GM23338 (cell line): ENCODE results near the gene MED7. TPM values are rescaled to one million over a fixed set of nuclear protein-coding genes. Genes with fewer than 3 reads are reported as not detected.

Experiments
- ATAC-seq: fragments of 200-7000 bp; cut with Tn5 transposase; 3 replicates; pipeline ENCODE4 v1.9.1; 2020
- DNase-seq: peaks from one replicate; pipeline ENCODE4 v3.0.0-alpha.2; 2015; ENCODE audit warnings: low spot score
- H2AFZ ChIP-seq: fragments of 200-600 bp; sonication (generic); 2 replicates; pipeline ENCODE4 v1.8.0; 2016; ENCODE audit warnings: antibody characterized with exemption, mild to moderate bottlenecking, moderate library complexity
- H3F3A ChIP-seq: fragments of 200-600 bp; sonication (generic); replicated peaks from 2 replicates; pipeline ENCODE4 v1.8.0; 2017; ENCODE audit warnings: antibody characterized with exemption, mixed run types, low read depth
- H3K27ac ChIP-seq: fragments of 200-600 bp; sonication (generic); 2 replicates; pipeline ENCODE4 v1.6.1; 2016; ENCODE audit warnings: low read depth
- H3K27me3 ChIP-seq: fragments of 200-600 bp; sonication (generic); 2 replicates; pipeline ENCODE4 v1.8.0; 2016; ENCODE audit warnings: mild to moderate bottlenecking, mixed run types, moderate library complexity; ENCODE audit not compliant: insufficient read depth
- H3K36me3 ChIP-seq: fragments of 200-600 bp; sonication (generic); 2 replicates; pipeline ENCODE4 v1.8.0; 2016; ENCODE audit warnings: mild to moderate bottlenecking; ENCODE audit not compliant: insufficient read depth
- H3K4me1 ChIP-seq: fragments of 200-600 bp; sonication (generic); 2 replicates; pipeline ENCODE4 v1.8.0; 2016; ENCODE audit warnings: mild to moderate bottlenecking, moderate library complexity; ENCODE audit not compliant: insufficient read depth
- H3K4me2 ChIP-seq: fragments of 200-600 bp; sonication (generic); 2 replicates; pipeline ENCODE4 v1.7.1; 2017; ENCODE audit warnings: mixed run types
- H3K4me3 ChIP-seq: fragments of 200-600 bp; sonication (generic); 2 replicates; pipeline ENCODE4 v1.6.1; 2016; ENCODE audit warnings: mixed run types
- H3K79me2 ChIP-seq: fragments of 200-600 bp; sonication (generic); replicated peaks from 2 replicates; pipeline ENCODE4 v1.8.0; 2017; ENCODE audit warnings: mild to moderate bottlenecking; ENCODE audit not compliant: insufficient read depth
- H3K9me2 ChIP-seq: fragments of 200-600 bp; sonication (generic); 2 replicates; pipeline ENCODE4 v1.8.0; 2017; ENCODE audit not compliant: insufficient read depth
- H4K20me1 ChIP-seq: fragments of 200-600 bp; sonication (generic); replicated peaks from 2 replicates; pipeline ENCODE4 v1.8.0; 2017; ENCODE audit warnings: mild to moderate bottlenecking; ENCODE audit not compliant: insufficient read depth
- H3K27ac Mint-ChIP-seq: 2 replicates; pipeline ENCODE4 v1.8.0; 2020; ENCODE audit warnings: inconsistent platforms, mild to moderate bottlenecking, moderate library complexity, mixed read lengths
- H3K27me3 Mint-ChIP-seq: 3 replicates; pipeline ENCODE4 v1.8.0; 2022; ENCODE audit warnings: low read depth, mild to moderate bottlenecking, moderate library complexity, mixed read lengths, inconsistent platforms; ENCODE audit not compliant: insufficient read depth, poor library complexity
- H3K36me3 Mint-ChIP-seq: 3 replicates; pipeline ENCODE4 v1.8.0; 2021; ENCODE audit warnings: low read depth, mild to moderate bottlenecking, inconsistent platforms, moderate library complexity, mixed read lengths
- H3K4me1 Mint-ChIP-seq: 3 replicates; pipeline ENCODE4 v1.8.0; 2020; ENCODE audit warnings: mild to moderate bottlenecking, inconsistent platforms, mixed read lengths
- H3K4me3 Mint-ChIP-seq: 3 replicates; pipeline ENCODE4 v1.8.0; 2021; ENCODE audit warnings: moderate library complexity, mild to moderate bottlenecking, inconsistent platforms, mixed read lengths
- H3K9me3 Mint-ChIP-seq: 3 replicates; pipeline ENCODE4 v1.8.0; 2020; ENCODE audit warnings: moderate library complexity, mild to moderate bottlenecking, inconsistent platforms, mixed read lengths
- CREB1 ChIP-seq: fragments of 250-450 bp; sonication (Bioruptor Pico); IDR thresholded peaks from 2 replicates; pipeline ENCODE4 v1.5.0; 2020; ENCODE audit warnings: low read depth, mild to moderate bottlenecking, moderate library complexity
- EZH2 ChIP-seq: fragments of 200-600 bp; sonication (generic); IDR thresholded peaks from one replicate; pipeline ENCODE4 v1.8.0; 2017; ENCODE audit warnings: antibody characterized with exemption, mild to moderate bottlenecking, low read depth; ENCODE audit not compliant: unreplicated experiment
- EZH2phosphoT487 ChIP-seq: fragments of 200-600 bp; sonication (generic); IDR thresholded peaks from one replicate; pipeline ENCODE4 v1.8.1; 2018; ENCODE audit warnings: antibody characterized with exemption; ENCODE audit not compliant: unreplicated experiment
- JUNB ChIP-seq: IDR thresholded peaks from one replicate; pipeline ENCODE4 v1.6.1; 2016; ENCODE audit warnings: antibody characterized with exemption; ENCODE audit not compliant: unreplicated experiment
- POLR2AphosphoS5 ChIP-seq: IDR thresholded peaks from 2 replicates; pipeline ENCODE4 v1.6.1; 2016; ENCODE audit warnings: antibody characterized with exemption, low read depth
- ZNF331 ChIP-seq: fragments of 250-450 bp; sonication (Bioruptor Pico); IDR thresholded peaks from 2 replicates; pipeline ENCODE4 v1.5.0; 2020; ENCODE audit warnings: low read depth, mild to moderate bottlenecking, moderate library complexity
- polyA plus RNA-seq: library from polyadenylated mRNA; unstranded; fragments of >200 nt; fragmentation: Nextera tagmentation; extraction: Ambion mirVana; gene quantifications from 2 replicates; pipeline ENCODE4 v1.2.1, GENCODE V29; 2016
- total RNA-seq: library from RNA; depleted of rRNA; stranded (reverse); fragments of >200 nt; shearing (Covaris generic); gene quantifications from 2 replicates; pipeline ENCODE4 v1.2.3, GENCODE V29; 2014
- TF ChIP-seq, protein P1 (sequence below): IDR thresholded peaks from one replicate; pipeline ENCODE4 v1.6.1; 2018; ENCODE audit warnings: antibody characterized with exemption; ENCODE audit not compliant: unreplicated experiment
- TF ChIP-seq, protein P2 (sequence below): fragments of 250-450 bp; sonication (Bioruptor Pico); IDR thresholded peaks from 2 replicates; pipeline ENCODE4 v1.5.0; 2020; ENCODE audit warnings: mild to moderate bottlenecking, moderate library complexity
- TF ChIP-seq, protein P3 (sequence below), 2 experiments: fragments of 200-600 bp in 1 of 2; sonication (generic) in 1 of 2; conservative IDR thresholded peaks; 2 replicates each; pipeline versions ENCODE4 v1.5.1 to v1.6.1; 2016 to 2017; ENCODE audit warnings: antibody characterized with exemption in 2 of 2, low read depth in 2 of 2, mild to moderate bottlenecking in 2 of 2, moderate library complexity in 1 of 2

MED7 gene
- total and polyA plus RNA-seq, 2 experiments from 2014 or later: 9.7 to 34.4 TPM

DNA sequence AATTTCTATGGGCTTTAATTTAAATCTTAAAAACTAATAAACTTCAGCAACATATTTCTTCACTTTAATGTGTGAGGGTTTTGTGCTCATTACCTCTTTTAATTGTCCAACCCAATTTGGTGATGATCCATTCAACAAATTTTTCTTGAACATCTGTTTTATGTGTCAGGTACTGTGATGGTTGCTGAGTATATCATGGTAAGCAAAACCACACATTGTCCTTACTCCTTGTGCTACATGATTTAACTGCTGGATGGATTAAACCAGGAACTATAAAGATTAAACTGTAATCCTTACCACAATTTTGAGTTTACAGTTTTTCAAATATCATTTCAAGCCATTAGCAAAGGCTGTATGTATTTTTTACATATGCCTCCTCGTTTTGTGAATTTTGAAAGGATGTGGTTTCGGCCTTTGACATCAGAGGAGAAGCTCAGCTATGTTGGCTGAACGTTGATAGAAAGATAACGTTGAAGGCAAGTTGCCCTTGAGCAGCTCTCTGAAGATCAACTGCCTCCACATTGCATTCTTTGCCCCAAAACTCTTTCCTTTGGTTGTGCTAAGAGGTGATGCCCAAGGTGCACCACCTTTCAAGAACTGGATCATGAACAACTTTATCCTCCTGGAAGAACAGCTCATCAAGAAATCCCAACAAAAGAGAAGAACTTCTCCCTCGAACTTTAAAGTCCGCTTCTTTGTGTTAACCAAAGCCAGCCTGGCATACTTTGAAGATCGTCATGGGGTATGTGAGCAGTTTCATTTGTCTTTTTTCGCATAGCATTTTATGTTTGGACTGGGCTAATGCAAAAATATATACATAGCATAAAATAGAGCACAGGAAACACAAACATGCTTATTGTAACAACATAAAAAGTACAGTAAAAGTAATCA, 38.0 kb upstream of the MED7 start, which contains the start of gene ITK (continued):
- TF ChIP-seq, protein P1, sequence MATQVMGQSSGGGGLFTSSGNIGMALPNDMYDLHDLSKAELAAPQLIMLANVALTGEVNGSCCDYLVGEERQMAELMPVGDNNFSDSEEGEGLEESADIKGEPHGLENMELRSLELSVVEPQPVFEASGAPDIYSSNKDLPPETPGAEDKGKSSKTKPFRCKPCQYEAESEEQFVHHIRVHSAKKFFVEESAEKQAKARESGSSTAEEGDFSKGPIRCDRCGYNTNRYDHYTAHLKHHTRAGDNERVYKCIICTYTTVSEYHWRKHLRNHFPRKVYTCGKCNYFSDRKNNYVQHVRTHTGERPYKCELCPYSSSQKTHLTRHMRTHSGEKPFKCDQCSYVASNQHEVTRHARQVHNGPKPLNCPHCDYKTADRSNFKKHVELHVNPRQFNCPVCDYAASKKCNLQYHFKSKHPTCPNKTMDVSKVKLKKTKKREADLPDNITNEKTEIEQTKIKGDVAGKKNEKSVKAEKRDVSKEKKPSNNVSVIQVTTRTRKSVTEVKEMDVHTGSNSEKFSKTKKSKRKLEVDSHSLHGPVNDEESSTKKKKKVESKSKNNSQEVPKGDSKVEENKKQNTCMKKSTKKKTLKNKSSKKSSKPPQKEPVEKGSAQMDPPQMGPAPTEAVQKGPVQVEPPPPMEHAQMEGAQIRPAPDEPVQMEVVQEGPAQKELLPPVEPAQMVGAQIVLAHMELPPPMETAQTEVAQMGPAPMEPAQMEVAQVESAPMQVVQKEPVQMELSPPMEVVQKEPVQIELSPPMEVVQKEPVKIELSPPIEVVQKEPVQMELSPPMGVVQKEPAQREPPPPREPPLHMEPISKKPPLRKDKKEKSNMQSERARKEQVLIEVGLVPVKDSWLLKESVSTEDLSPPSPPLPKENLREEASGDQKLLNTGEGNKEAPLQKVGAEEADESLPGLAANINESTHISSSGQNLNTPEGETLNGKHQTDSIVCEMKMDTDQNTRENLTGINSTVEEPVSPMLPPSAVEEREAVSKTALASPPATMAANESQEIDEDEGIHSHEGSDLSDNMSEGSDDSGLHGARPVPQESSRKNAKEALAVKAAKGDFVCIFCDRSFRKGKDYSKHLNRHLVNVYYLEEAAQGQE: no peak
- TF ChIP-seq CREB1 (CRISPR knock-in tag): no peak
- TF ChIP-seq ZNF331 (CRISPR knock-in tag): no peak
- TF ChIP-seq EZH2phosphoT487: no peak
- TF ChIP-seq EZH2: no peak
- no peak for TF ChIP-seq POLR2AphosphoS5

- peaks cover 12% of the 10 kb centered on the region for H3K9me2 ChIP-seq
- Mint-ChIP-seq H3K27me3 (no peaks in the 10 kb centered on the region), H3K9me3 (no peaks in the 10 kb centered on the region; the same call in 2 of the 3 replicates), H3K27ac (no peak overlapping the region), H3K36me3 (no peaks in the 10 kb centered on the region), H3K4me1 (no peaks in the 10 kb centered on the region), H3K4me3 (no peak overlapping the region)
- DNase-seq (no peak), ATAC-seq (no peak)
- H3F3A ChIP-seq: no peaks in the 10 kb centered on the region
- no peak overlapping the region for H3K4me2 ChIP-seq
- H4K20me1 ChIP-seq: no peaks in the 10 kb centered on the region
- no peaks in the 10 kb centered on the region for H3K79me2 ChIP-seq
- no peaks in the 10 kb centered on the region for H3K27me3 ChIP-seq
- no peak overlapping the region for H3K27ac ChIP-seq
- no peak overlapping the region for H3K4me3 ChIP-seq
- H3K4me1 ChIP-seq: no peaks in the 10 kb centered on the region
- no peak overlapping the region for H2AFZ ChIP-seq
- no peaks in the 10 kb centered on the region for H3K36me3 ChIP-seq
- TF ChIP-seq ZNF331 (CRISPR knock-in tag): no peak
- TF ChIP-seq, protein P2, sequence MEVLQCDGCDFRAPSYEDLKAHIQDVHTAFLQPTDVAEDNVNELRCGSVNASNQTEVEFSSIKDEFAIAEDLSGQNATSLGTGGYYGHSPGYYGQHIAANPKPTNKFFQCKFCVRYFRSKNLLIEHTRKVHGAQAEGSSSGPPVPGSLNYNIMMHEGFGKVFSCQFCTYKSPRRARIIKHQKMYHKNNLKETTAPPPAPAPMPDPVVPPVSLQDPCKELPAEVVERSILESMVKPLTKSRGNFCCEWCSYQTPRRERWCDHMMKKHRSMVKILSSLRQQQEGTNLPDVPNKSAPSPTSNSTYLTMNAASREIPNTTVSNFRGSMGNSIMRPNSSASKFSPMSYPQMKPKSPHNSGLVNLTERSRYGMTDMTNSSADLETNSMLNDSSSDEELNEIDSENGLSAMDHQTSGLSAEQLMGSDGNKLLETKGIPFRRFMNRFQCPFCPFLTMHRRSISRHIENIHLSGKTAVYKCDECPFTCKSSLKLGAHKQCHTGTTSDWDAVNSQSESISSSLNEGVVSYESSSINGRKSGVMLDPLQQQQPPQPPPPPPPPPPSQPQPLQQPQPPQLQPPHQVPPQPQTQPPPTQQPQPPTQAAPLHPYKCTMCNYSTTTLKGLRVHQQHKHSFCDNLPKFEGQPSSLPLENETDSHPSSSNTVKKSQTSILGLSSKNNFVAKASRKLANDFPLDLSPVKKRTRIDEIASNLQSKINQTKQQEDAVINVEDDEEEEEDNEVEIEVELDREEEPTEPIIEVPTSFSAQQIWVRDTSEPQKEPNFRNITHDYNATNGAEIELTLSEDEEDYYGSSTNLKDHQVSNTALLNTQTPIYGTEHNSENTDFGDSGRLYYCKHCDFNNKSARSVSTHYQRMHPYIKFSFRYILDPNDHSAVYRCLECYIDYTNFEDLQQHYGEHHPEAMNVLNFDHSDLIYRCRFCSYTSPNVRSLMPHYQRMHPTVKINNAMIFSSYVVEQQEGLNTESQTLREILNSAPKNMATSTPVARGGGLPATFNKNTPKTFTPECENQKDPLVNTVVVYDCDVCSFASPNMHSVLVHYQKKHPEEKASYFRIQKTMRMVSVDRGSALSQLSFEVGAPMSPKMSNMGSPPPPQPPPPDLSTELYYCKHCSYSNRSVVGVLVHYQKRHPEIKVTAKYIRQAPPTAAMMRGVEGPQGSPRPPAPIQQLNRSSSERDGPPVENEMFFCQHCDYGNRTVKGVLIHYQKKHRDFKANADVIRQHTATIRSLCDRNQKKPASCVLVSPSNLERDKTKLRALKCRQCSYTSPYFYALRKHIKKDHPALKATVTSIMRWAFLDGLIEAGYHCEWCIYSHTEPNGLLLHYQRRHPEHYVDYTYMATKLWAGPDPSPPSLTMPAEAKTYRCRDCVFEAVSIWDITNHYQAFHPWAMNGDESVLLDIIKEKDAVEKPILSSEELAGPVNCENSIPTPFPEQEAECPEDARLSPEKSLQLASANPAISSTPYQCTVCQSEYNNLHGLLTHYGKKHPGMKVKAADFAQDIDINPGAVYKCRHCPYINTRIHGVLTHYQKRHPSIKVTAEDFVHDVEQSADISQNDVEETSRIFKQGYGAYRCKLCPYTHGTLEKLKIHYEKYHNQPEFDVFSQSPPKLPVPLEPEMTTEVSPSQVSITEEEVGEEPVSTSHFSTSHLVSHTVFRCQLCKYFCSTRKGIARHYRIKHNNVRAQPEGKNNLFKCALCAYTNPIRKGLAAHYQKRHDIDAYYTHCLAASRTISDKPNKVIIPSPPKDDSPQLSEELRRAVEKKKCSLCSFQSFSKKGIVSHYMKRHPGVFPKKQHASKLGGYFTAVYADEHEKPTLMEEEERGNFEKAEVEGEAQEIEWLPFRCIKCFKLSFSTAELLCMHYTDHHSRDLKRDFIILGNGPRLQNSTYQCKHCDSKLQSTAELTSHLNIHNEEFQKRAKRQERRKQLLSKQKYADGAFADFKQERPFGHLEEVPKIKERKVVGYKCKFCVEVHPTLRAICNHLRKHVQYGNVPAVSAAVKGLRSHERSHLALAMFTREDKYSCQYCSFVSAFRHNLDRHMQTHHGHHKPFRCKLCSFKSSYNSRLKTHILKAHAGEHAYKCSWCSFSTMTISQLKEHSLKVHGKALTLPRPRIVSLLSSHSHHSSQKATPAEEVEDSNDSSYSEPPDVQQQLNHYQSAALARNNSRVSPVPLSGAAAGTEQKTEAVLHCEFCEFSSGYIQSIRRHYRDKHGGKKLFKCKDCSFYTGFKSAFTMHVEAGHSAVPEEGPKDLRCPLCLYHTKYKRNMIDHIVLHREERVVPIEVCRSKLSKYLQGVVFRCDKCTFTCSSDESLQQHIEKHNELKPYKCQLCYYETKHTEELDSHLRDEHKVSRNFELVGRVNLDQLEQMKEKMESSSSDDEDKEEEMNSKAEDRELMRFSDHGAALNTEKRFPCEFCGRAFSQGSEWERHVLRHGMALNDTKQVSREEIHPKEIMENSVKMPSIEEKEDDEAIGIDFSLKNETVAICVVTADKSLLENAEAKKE (CRISPR knock-in tag): no peak
- TF ChIP-seq, protein P3, sequence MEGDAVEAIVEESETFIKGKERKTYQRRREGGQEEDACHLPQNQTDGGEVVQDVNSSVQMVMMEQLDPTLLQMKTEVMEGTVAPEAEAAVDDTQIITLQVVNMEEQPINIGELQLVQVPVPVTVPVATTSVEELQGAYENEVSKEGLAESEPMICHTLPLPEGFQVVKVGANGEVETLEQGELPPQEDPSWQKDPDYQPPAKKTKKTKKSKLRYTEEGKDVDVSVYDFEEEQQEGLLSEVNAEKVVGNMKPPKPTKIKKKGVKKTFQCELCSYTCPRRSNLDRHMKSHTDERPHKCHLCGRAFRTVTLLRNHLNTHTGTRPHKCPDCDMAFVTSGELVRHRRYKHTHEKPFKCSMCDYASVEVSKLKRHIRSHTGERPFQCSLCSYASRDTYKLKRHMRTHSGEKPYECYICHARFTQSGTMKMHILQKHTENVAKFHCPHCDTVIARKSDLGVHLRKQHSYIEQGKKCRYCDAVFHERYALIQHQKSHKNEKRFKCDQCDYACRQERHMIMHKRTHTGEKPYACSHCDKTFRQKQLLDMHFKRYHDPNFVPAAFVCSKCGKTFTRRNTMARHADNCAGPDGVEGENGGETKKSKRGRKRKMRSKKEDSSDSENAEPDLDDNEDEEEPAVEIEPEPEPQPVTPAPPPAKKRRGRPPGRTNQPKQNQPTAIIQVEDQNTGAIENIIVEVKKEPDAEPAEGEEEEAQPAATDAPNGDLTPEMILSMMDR (conservative IDR thresholded peaks at IDR 0.05; ENCODE audit: low read depth in 2 of 2): no peak
- no peak for TF ChIP-seq JUNB
- TF ChIP-seq EZH2: no peak
- no peak for TF ChIP-seq EZH2phosphoT487
Observed at GRCh38 chr5:157178966-157179365, 36.3 kb upstream of the MED7 start.
